Natural killer cell (primary cell): Measurements from ENCODE around the gene VPS26B. TPM values are rescaled to one million over a fixed set of nuclear protein-coding genes. Genes with fewer than 3 reads are reported as not detected.
A peak's percentile ranks its signal among the peaks of the same experiment; 100 is the strongest.

Experiments
- ATAC-seq, 3 donors: fragments of 150-1000 bp in 2 of 3; fragments of 200-7000 bp in 1 of 3; cut with Tn5 transposase; 1 replicate in 1 of 3; 2 replicates in 2 of 3; pipeline ENCODE4 v1.10.0; 2021; ENCODE audit warnings: mild to moderate bottlenecking in 2 of 3, moderate library complexity in 2 of 3
- DNase-seq, 2 donors: peaks; one replicate each; pipeline versions ENCODE4 v3.0.0 to v3.0.0-alpha.2; 2013 to 2021; ENCODE audit warnings: mixed read lengths in 1 of 2
- H3K27ac ChIP-seq: one replicate; pipeline ENCODE4 v1.5.1; 2013; ENCODE audit warnings: mild to moderate bottlenecking, low read length
- H3K27me3 ChIP-seq: one replicate; pipeline ENCODE4 v1.6.1; 2013; ENCODE audit warnings: low read length; ENCODE audit not compliant: control insufficient read depth, insufficient read depth
- H3K36me3 ChIP-seq: one replicate; pipeline ENCODE4 v1.6.1; 2013; ENCODE audit warnings: low read length; ENCODE audit not compliant: control insufficient read depth, insufficient read depth
- H3K4me1 ChIP-seq: one replicate; pipeline ENCODE4 v1.6.1; 2013; ENCODE audit warnings: low read length; ENCODE audit not compliant: control insufficient read depth, insufficient read depth
- H3K4me3 ChIP-seq: one replicate; pipeline ENCODE4 v1.5.1; 2013; ENCODE audit warnings: low read length
- H3K9me3 ChIP-seq: one replicate; pipeline ENCODE4 v1.6.1; 2013; ENCODE audit warnings: low read length; ENCODE audit not compliant: control insufficient read depth, insufficient read depth
- H3K27ac Mint-ChIP-seq, 2 donors: one replicate each; pipeline ENCODE4 v1.8.0; 2022; ENCODE audit warnings: mild to moderate bottlenecking in 2 of 2, mixed read lengths in 2 of 2, moderate library complexity in 1 of 2
- H3K27me3 Mint-ChIP-seq, 2 donors: one replicate each; pipeline ENCODE4 v1.8.0; 2022; ENCODE audit warnings: low read depth in 2 of 2, mixed read lengths in 2 of 2
- H3K36me3 Mint-ChIP-seq: one replicate; pipeline ENCODE4 v1.8.0; 2022; ENCODE audit warnings: mixed read lengths
- H3K4me1 Mint-ChIP-seq, 2 donors: one replicate each; pipeline ENCODE4 v1.8.0; 2022; ENCODE audit warnings: mixed read lengths in 2 of 2
- H3K4me3 Mint-ChIP-seq: one replicate; pipeline ENCODE4 v1.8.0; 2022; ENCODE audit warnings: mild to moderate bottlenecking, moderate library complexity, mixed read lengths
- H3K9me3 Mint-ChIP-seq, 2 donors: one replicate each; pipeline ENCODE4 v1.8.0; 2022; ENCODE audit warnings: mixed read lengths in 2 of 2
- CTCF ChIP-seq: fragments of 200-600 bp; IDR thresholded peaks from one replicate; pipeline ENCODE4 v1.8.0; 2022; ENCODE audit warnings: antibody characterized with exemption
- WGBS: methylation state at CpG from one replicate; pipeline ENCODE4 v1.1.7; 2013; ENCODE audit warnings: missing lambda C conversion rate; ENCODE audit not compliant: insufficient coverage; 5-methylcytosine and 5-hydroxymethylcytosine counted together
- intact Hi-C: fragments of 100-400 bp; cut with micrococcal nuclease; formaldehyde crosslinking; loops from one replicate; pipeline ENCODE4 v1.14.2; 2022
- total RNA-seq, 4 donors: library from RNA; stranded (reverse); fragments of 120-200 nt in 1 of 4; gene quantifications; one replicate each; pipeline versions ENCODE4 v1.2.3 to v1.2.4, GENCODE V29; 2013 to 2022

VPS26B gene
- total RNA-seq, result 100 to 1,000 TPM in 2 of 3 donors, 10 to 100 TPM in 1; 83.0 to 113 (median 107) TPM
- 63.3 TPM for total RNA-seq (2013)

DNA sequence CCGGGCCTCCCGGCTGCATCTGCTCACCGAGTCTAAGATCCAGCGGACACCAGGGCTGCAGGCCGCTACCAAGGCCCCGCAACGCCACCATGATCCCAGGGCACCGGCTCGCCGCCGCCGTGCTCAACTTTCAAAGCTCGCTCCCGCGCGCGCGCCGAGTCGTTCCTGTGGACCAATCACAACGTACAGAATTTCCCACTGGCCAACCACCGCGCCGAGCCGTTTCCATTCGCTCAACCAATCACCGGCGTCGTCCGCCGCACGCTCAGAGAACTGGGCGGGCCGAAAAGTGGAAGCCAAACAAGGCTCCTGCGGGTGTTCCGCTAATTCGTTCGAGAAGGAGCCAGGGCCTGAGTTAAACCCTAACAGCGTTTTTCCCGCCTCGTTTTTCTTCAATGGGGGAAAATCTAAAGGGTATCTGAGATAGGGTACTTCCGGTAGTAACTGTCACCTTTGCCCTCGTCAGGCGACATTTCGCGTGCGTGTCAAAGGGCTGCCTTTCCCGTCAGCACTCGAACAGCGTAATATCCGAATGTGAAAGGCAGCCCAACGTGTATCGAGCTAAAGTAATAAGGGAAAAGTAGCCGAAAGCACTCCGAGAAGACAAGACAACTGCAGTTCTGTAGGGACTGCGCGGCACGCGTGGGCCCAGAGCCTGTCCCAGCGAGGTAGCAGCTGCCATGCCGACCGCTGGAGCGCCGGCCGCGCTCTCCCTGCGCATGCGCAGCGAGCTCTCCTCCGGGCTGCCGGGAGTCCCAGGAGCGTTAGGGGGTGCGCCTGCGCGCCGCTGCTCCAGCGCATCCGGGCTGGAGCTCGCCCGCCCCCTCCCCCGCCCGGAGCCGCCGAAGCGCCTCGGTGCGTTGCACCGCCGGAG, at the start of gene VPS26B, which contains the start of gene NCAPD3:
Gene VPS26B, plus strand, starts transcription at position 836 of the 874 bp plus-strand sequence. CDS start 452 bp downstream, outside the sequence.
Gene NCAPD3, minus strand, starts transcription at position 132 of the 874 bp plus-strand sequence. Its CDS starts 41 bp downstream, at position 91.
- Histone ChIP-seq H3K36me3 (peaks cover 8% of the 10 kb centered on the region), H3K27me3 (no peaks in the 10 kb centered on the region), H3K27ac (peak within 1 kb of the TSS; percentile 73), H3K4me3 (peak within 1 kb of the TSS; percentile 80), H3K9me3 (no peaks in the 10 kb centered on the region), H3K4me1 (peaks cover 34% of the 10 kb centered on the region)
- intact Hi-C loops, result loop anchor here (1.0 to 10.0 kb wide), 2 partner anchors 29 to 361 kb away; partner anchors contain the start of genes ACAD8 and THYN1
- Mint-ChIP-seq H3K27ac (peak within 1 kb of the TSS; percentile 96 to 97), H3K36me3 (no peaks in the 10 kb centered on the region), H3K9me3 (no peaks in the 10 kb centered on the region), H3K4me1 (peaks cover 64% of the 10 kb centered on the region in 2 donors), H3K4me3 (peak within 1 kb of the TSS; percentile 96), H3K27me3 (no peaks in the 10 kb centered on the region)
- under 1% methylated on average over 89 of the region's 89 CpGs for WGBS
- TF ChIP-seq CTCF, result no peak
- DNase-seq (peak; percentile 94 to 99), ATAC-seq (peak; percentile 77 to 91 (median 82))

- Histone ChIP-seq H3K4me3 (no peak overlapping the region), H3K27ac (no peak overlapping the region), H3K9me3 (no peaks in the 10 kb centered on the region), H3K36me3 (peaks cover 45% of the 10 kb centered on the region), H3K4me1 (no peaks in the 10 kb centered on the region), H3K27me3 (no peaks in the 10 kb centered on the region)
- no peaks in the 10 kb centered on the region for H3K27me3 Mint-ChIP-seq
- no peaks in the 10 kb centered on the region for H3K4me1 Mint-ChIP-seq
- no peak overlapping the region for H3K27ac Mint-ChIP-seq
- DNase-seq (no peak), ATAC-seq (no peak)
- peaks cover 23% of the 10 kb centered on the region for H3K36me3 Mint-ChIP-seq
- no peaks in the 10 kb centered on the region for H3K9me3 Mint-ChIP-seq
- H3K4me3 Mint-ChIP-seq, result no peak overlapping the region
- intact Hi-C loops, result no loop called here
- TF ChIP-seq CTCF, result no peak
- 99% methylated on average over 13 of the region's 13 CpGs for WGBS
Observed at GRCh38 chr11:134176284-134176683, 48.2 kb upstream of the VPS26B start.

GRCh38 chr11:134178032-134178674, 46.3 kb upstream of the VPS26B start:
- no peak for ATAC-seq
- Mint-ChIP-seq H3K4me1 (no peaks in the 10 kb centered on the region), H3K36me3 (peaks cover 23% of the 10 kb centered on the region)

More at GRCh38 chr11:134178032-134178674, 46.3 kb upstream of the VPS26B start:
- TF ChIP-seq CTCF, result no peak
- H3K27ac Mint-ChIP-seq, result no peak overlapping the region
- no peak for DNase-seq
- H3K27me3 Mint-ChIP-seq, result no peaks in the 10 kb centered on the region
- no peaks in the 10 kb centered on the region for H3K9me3 Mint-ChIP-seq
- Histone ChIP-seq H3K27me3 (no peaks in the 10 kb centered on the region), H3K4me1 (no peaks in the 10 kb centered on the region), H3K9me3 (no peaks in the 10 kb centered on the region), H3K27ac (no peak overlapping the region), H3K36me3 (peaks cover 42% of the 10 kb centered on the region), H3K4me3 (no peak overlapping the region)
- intact Hi-C loops, result no loop called here
- 92% methylated on average over 3 of the region's 5 CpGs for WGBS
- H3K4me3 Mint-ChIP-seq, result no peak overlapping the region
